Mammary epithelial cell (primary cell): Measurements from ENCODE around the gene SERHL2.
"Not testable (repeated sequence)": the region's sequence is repeated elsewhere in the genome, so short reads cannot be mapped to it uniquely, and the experiment has no call there.

ENCODE experiments used
- CTCF ChIP-seq, 2 donors: IDR thresholded peaks in 1 of 2; conservative IDR thresholded peaks in 1 of 2; 2 replicates each; pipeline ENCODE4 v1.5.1; 2011 to 2012; ENCODE audit warnings: inconsistent platforms in 2 of 2, low read length in 2 of 2, mild to moderate bottlenecking in 2 of 2, control low read depth in 1 of 2, low read depth in 1 of 2; ENCODE audit not compliant: insufficient read depth in 1 of 2; ENCODE audit errors: extremely low read depth in 1 of 2
- EZH2 ChIP-seq: IDR thresholded peaks from 2 replicates; pipeline ENCODE4 v1.6.1; 2012; ENCODE audit warnings: low read length, inconsistent platforms, borderline replicate concordance

- TF ChIP-seq CTCF (conservative IDR thresholded peaks at IDR 0.05 in 1 of 2, IDR thresholded peaks at IDR 0.05 in 1 of 2; ENCODE audit: extremely low read depth in 1 of 2, insufficient read depth in 1 of 2, low read depth in 1 of 2, low read length in 2 of 2); EZH2: not testable (repeated sequence)
Observed at GRCh38 chr22:42574468-42574867, 20.7 kb downstream of the SERHL2 start.
